Karpas-422 (cell line): ENCODE measurements around the gene FRG2C. TPM values are rescaled to one million over a fixed set of nuclear protein-coding genes. Genes with fewer than 3 reads are reported as not detected.
"Not testable (repeated sequence)": the region's sequence is repeated elsewhere in the genome, so short reads cannot be mapped to it uniquely, and the experiment has no call there.

Experiments
- DNase-seq: peaks from one replicate; pipeline ENCODE4 v3.0.0-alpha.2; 2015
- H2AFZ ChIP-seq: fragments of 200-600 bp; sonication (generic); 2 replicates; pipeline ENCODE4 v1.6.1; 2014; ENCODE audit warnings: antibody characterized with exemption, low read length, mixed read lengths
- H3K27ac ChIP-seq: fragments of 200-600 bp; sonication (generic); 2 replicates; pipeline ENCODE4 v1.5.1; 2014; ENCODE audit warnings: mild to moderate bottlenecking, low read length, moderate library complexity
- H3K27me3 ChIP-seq: fragments of 200-600 bp; sonication (generic); 2 replicates; pipeline ENCODE4 v1.6.1; 2014; ENCODE audit warnings: low read length, mixed read lengths
- H3K36me3 ChIP-seq: fragments of 200-600 bp; sonication (generic); 2 replicates; pipeline ENCODE4 v1.6.1; 2014; ENCODE audit warnings: low read length, mixed read lengths; ENCODE audit not compliant: insufficient read depth
- H3K4me1 ChIP-seq: fragments of 200-600 bp; sonication (generic); 2 replicates; pipeline ENCODE4 v1.6.1; 2014; ENCODE audit warnings: mild to moderate bottlenecking, low read length, mixed read lengths
- H3K4me2 ChIP-seq: fragments of 200-600 bp; sonication (generic); 2 replicates; pipeline ENCODE4 v1.6.1; 2014; ENCODE audit warnings: low read length, low read depth, mild to moderate bottlenecking; ENCODE audit not compliant: poor library complexity, severe bottlenecking
- H3K4me3 ChIP-seq: fragments of 200-600 bp; sonication (generic); 2 replicates; pipeline ENCODE4 v1.5.1; 2014; ENCODE audit warnings: mild to moderate bottlenecking, antibody characterized with exemption, low read length, mixed read lengths
- H3K79me2 ChIP-seq: fragments of 200-600 bp; sonication (generic); 2 replicates; pipeline ENCODE4 v1.6.1; 2014; ENCODE audit warnings: mild to moderate bottlenecking, low read length, mixed read lengths
- H3K9ac ChIP-seq: fragments of 200-600 bp; sonication (generic); 2 replicates; pipeline ENCODE4 v1.6.0; 2014; ENCODE audit warnings: low read length
- H3K9me2 ChIP-seq: fragments of 200-600 bp; sonication (generic), shearing (Covaris generic); replicated peaks from 2 replicates; pipeline ENCODE4 v1.6.0; 2014; ENCODE audit warnings: mild to moderate bottlenecking, low read length, moderate library complexity; ENCODE audit not compliant: insufficient read depth
- H3K9me3 ChIP-seq: fragments of 300-700, 200-600 bp; sonication (generic); 2 replicates; pipeline ENCODE4 v1.6.1; 2014; ENCODE audit warnings: low read length, mixed read lengths
- H4K20me1 ChIP-seq: fragments of 200-600 bp; sonication (generic); 2 replicates; pipeline ENCODE4 v1.6.1; 2014; ENCODE audit warnings: mild to moderate bottlenecking, antibody characterized with exemption, low read length, low read depth; ENCODE audit not compliant: insufficient read depth
- total RNA-seq: library from RNA; depleted of rRNA; stranded (reverse); fragments of >200 nt; shearing (Covaris generic); gene quantifications from 2 replicates; pipeline ENCODE4 v1.2.3, GENCODE V29; 2014; ENCODE audit warnings: low replicate concordance; rRNA removed

Gene FRG2C
- total RNA-seq: not detected in 2 replicates

DNA sequence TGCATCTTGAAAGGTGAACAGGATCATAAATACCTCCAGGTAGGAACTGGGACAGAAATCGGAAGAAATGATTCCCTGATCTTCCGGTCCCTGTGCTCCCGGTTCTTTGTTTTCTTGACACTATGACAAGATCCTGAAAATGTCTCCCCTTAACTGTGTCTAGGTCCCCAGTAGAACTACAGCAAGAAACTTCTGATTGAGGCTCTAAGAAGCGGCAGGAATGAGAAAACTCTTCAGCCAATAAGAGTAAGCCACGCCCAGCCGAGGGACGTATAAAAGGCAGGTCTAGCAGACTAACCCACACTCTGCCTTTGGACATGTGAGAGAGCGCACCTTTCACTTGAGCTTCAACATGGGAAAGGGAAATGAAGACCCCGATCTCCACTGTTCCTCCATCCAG is at the start of gene FRG2C:
Gene FRG2C, plus strand, starts transcription at position 301 of the 400 bp plus-strand sequence. Its CDS starts 52 bp downstream, at position 353.
- not testable (repeated sequence) for H2AFZ ChIP-seq, H3K9me2 ChIP-seq, H3K4me2 ChIP-seq, H3K4me3 ChIP-seq, H3K27me3 ChIP-seq, H3K79me2 ChIP-seq, H3K4me1 ChIP-seq, H3K9me3 ChIP-seq, H3K9ac ChIP-seq, H3K27ac ChIP-seq, DNase-seq, H3K36me3 ChIP-seq, H4K20me1 ChIP-seq

DNA sequence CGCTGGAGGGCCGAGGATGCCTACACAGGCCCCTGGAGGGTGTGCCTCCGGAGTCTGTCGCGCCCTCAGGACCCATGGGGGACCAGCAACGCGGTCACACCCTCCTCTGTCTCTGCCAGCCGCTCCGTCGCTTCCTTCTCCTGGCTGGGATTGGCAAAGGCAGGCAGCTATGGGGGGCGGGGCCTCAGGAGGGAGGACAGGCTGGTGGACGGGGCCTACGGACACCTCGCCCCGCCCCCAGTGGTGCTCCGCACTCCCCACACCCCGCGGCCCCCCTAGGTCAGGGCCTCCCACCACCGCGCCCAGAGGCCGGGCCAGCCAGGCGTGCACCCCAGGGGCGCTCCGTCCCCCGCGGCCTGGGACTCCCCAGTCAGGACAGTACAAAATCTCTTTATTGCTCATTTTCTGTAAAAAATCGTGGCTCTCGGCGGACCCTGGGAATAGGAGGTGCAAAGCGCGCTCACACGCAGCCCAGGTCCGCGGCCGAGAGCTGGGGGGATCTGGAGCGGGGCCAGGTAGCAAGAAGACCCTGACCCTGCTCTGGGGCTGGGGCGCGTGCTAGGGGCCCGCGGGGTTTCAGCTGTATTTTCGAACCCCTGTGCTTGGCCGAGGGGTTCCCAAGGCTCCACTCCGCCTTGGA is 45.3 kb upstream of the FRG2C start:
- H3K4me1 ChIP-seq, H3K4me3 ChIP-seq, H4K20me1 ChIP-seq, H2AFZ ChIP-seq, H3K4me2 ChIP-seq, DNase-seq, H3K9me3 ChIP-seq, H3K79me2 ChIP-seq, H3K9ac ChIP-seq, H3K27ac ChIP-seq, H3K9me2 ChIP-seq, H3K36me3 ChIP-seq, H3K27me3 ChIP-seq: not testable (repeated sequence)

DNA sequence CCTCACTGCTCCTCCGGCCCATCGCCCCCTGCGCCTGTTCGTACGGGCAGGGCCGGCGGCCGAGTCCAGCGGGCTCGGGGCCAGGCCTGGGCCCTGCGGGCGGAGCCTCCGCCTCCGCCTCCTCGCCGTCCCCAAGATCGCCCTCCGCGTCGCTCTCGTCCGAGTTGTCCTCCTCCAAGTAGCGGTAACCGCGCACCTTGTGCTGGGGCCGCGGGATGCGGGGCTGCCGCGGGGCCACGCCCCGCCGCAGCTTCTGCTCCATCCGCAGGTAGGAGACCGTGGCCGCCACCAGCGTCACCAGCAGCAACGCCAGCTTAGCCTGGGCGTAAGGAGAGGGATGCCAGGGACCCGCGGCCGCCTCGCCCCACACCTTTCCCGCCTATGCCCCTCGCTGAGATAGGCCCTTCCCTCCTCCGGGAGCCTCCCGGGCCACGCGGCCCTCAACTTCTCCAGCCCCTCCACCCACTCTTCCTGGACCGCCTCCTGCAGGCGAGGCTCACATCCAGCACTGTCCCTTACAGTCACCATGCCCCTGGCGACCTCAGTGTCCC is 44.6 kb upstream of the FRG2C start:
- not testable (repeated sequence) for H3K9me2 ChIP-seq, H3K4me2 ChIP-seq, H3K79me2 ChIP-seq, H4K20me1 ChIP-seq, H3K4me1 ChIP-seq, DNase-seq, H3K27me3 ChIP-seq, H3K36me3 ChIP-seq, H3K9ac ChIP-seq, H3K9me3 ChIP-seq, H3K27ac ChIP-seq, H2AFZ ChIP-seq, H3K4me3 ChIP-seq

DNA sequence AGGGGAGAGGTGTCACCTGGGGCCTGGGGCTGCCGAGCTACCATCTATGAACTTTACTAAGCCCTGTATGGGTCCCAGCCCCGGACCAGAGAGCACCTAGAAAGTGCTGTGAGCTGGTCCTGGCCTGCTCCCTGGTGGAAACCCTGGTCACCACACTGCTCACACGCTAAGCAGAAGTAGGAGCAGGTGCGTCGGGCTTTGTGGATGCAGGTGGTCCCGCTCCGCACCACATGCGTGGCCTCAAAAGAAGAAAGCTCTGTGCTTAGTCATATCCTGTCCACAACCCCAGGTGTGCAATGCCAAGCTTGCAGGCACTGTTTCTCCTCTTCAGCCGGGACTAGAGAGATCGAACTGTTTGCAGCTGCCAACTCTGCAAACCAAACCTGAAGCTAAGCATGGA is 42.4 kb upstream of the FRG2C start:
- not testable (repeated sequence) for H4K20me1 ChIP-seq, H3K9me2 ChIP-seq, H2AFZ ChIP-seq, H3K27ac ChIP-seq, DNase-seq, H3K4me3 ChIP-seq, H3K9ac ChIP-seq, H3K27me3 ChIP-seq, H3K4me1 ChIP-seq, H3K9me3 ChIP-seq, H3K4me2 ChIP-seq, H3K36me3 ChIP-seq, H3K79me2 ChIP-seq

DNA sequence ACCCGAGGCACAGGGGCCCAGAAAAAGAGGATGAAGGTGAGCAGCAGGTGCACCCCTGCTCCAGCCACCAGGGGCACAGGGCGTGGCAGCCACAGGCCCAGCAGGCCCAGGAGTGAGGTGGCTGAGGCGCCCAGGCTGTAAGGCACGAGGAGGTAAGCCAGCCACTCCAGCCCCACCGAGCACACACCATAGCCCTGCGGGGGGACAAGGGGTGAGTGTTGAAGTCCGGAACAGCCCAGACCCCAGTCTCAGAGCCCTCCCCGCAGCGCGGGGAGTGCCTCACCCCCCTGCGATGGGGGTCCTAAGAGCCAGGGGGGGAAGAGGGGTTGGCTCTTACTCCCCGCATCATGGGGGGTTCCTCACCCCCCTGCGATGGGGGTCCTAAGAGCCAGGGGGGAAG is 40.5 kb upstream of the FRG2C start:
- not testable (repeated sequence) for H2AFZ ChIP-seq, H3K27ac ChIP-seq, H3K9me2 ChIP-seq, H4K20me1 ChIP-seq, DNase-seq, H3K27me3 ChIP-seq, H3K36me3 ChIP-seq, H3K4me1 ChIP-seq, H3K4me3 ChIP-seq, H3K79me2 ChIP-seq, H3K9me3 ChIP-seq, H3K9ac ChIP-seq, H3K4me2 ChIP-seq

- H3K4me2 ChIP-seq, H3K4me3 ChIP-seq, H3K4me1 ChIP-seq, H3K9ac ChIP-seq, H3K9me3 ChIP-seq, H3K27me3 ChIP-seq, H3K9me2 ChIP-seq, H3K36me3 ChIP-seq, H2AFZ ChIP-seq, H4K20me1 ChIP-seq, DNase-seq, H3K79me2 ChIP-seq, H3K27ac ChIP-seq: not testable (repeated sequence)
Measured at GRCh38 chr3:75630887-75631535, 33.1 kb upstream of the FRG2C start.

DNA sequence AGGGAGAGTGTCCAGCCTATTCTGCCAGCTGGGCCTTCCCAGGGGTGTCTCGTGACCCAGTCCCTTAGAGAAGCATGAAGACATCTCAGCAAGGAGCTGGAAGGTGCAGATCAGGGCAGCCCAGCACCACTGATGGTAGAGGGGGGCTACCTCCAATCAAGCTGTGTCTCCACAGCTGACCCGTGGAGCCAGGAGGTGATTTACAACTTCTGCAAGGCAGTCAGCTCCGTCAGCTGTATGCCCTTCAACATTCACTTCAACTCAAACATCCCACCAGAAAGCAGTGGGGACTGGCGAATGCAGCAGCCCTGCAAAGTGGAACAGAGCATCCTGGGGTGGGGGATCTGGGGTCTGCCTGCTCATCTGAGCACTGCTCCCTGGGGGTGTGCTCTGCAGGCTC is 32.6 kb upstream of the FRG2C start:
- no peak overlapping the region for H3K9ac ChIP-seq
- no peaks in the 10 kb centered on the region for H3K9me2 ChIP-seq
- H3K9me3 ChIP-seq: no peaks in the 10 kb centered on the region
- no peak overlapping the region for H2AFZ ChIP-seq
- H3K27me3 ChIP-seq: no peaks in the 10 kb centered on the region
- no peak for DNase-seq
- H3K79me2 ChIP-seq: no peaks in the 10 kb centered on the region
- H3K4me1 ChIP-seq: no peaks in the 10 kb centered on the region
- no peaks in the 10 kb centered on the region for H3K36me3 ChIP-seq
- no peak overlapping the region for H3K4me2 ChIP-seq
- no peak overlapping the region for H3K27ac ChIP-seq
- no peak overlapping the region for H3K4me3 ChIP-seq
- no peaks in the 10 kb centered on the region for H4K20me1 ChIP-seq

- H4K20me1 ChIP-seq, H3K27ac ChIP-seq, H3K9ac ChIP-seq, H3K9me3 ChIP-seq, H2AFZ ChIP-seq, H3K4me3 ChIP-seq, H3K4me2 ChIP-seq, H3K36me3 ChIP-seq, H3K79me2 ChIP-seq, H3K27me3 ChIP-seq, H3K9me2 ChIP-seq, DNase-seq, H3K4me1 ChIP-seq: not testable (repeated sequence)
Measured at GRCh38 chr3:75638947-75639346, 25.2 kb upstream of the FRG2C start.
